CD4-positive, alpha-beta memory T cell (primary cell): ENCODE data around the gene MCAT. TPM values are rescaled to one million over a fixed set of nuclear protein-coding genes. Genes with fewer than 3 reads are reported as not detected.

Experiments used
- CTCF ChIA-PET: fragments of 350-600 bp; sonication (Branson Sonifier 250); formaldehyde crosslinking; loops from one replicate; lab custom pipeline; 2021; ENCODE audit warnings: inconsistent platforms; ENCODE audit not compliant: partially characterized antibody; lab: Charles Lee
- POLR2A ChIA-PET: fragments of 350-600 bp; sonication (Branson Sonifier 250); formaldehyde crosslinking; loops from one replicate; lab custom pipeline; 2021; ENCODE audit not compliant: partially characterized antibody; lab: Charles Lee
- DNase-seq, 5 donors: peaks; one replicate each; pipeline versions ENCODE4 v3.0.0 to v3.0.0-alpha.2; 2020 to 2022; ENCODE audit warnings: mixed read lengths in 1 of 5
- H3K27ac ChIP-seq: one replicate; pipeline ENCODE4 v1.7.0; 2013; ENCODE audit warnings: low read depth, low read length
- H3K27me3 ChIP-seq: 2 replicates; pipeline ENCODE4 v1.7.0; 2013; ENCODE audit warnings: mild to moderate bottlenecking, low read length, moderate library complexity; ENCODE audit not compliant: insufficient read depth
- H3K36me3 ChIP-seq: 2 replicates; pipeline ENCODE4 v1.7.0; 2013; ENCODE audit warnings: mild to moderate bottlenecking, low read length, moderate library complexity; ENCODE audit not compliant: insufficient read depth
- H3K4me1 ChIP-seq: 2 replicates; pipeline ENCODE4 v1.7.0; 2013; ENCODE audit warnings: mild to moderate bottlenecking, low read length, moderate library complexity; ENCODE audit not compliant: insufficient read depth
- H3K4me3 ChIP-seq, 2 donors: one replicate each; pipeline ENCODE4 v1.7.0; 2013; ENCODE audit warnings: low read length in 2 of 2, mild to moderate bottlenecking in 1 of 2
- H3K9me3 ChIP-seq, 2 donors: one replicate each; pipeline ENCODE4 v1.7.0; 2013; ENCODE audit warnings: low read length in 2 of 2, control low read depth in 1 of 2; ENCODE audit not compliant: control insufficient read depth in 1 of 2
- H3K27ac Mint-ChIP-seq, 7 donors: one replicate each; pipeline ENCODE4 v1.8.0; 2020 to 2021; ENCODE audit warnings: mixed read lengths in 7 of 7, mild to moderate bottlenecking in 6 of 7, inconsistent platforms in 3 of 7, moderate library complexity in 3 of 7
- H3K27me3 Mint-ChIP-seq, 2 donors: one replicate each; pipeline ENCODE4 v1.8.0; 2020 to 2021; ENCODE audit warnings: mixed read lengths in 2 of 2
- H3K36me3 Mint-ChIP-seq, 2 donors: one replicate each; pipeline ENCODE4 v1.8.0; 2020 to 2021; ENCODE audit warnings: mixed read lengths in 2 of 2, inconsistent platforms in 1 of 2, mild to moderate bottlenecking in 1 of 2
- H3K4me1 Mint-ChIP-seq, 4 donors: one replicate each; pipeline ENCODE4 v1.8.0; 2020 to 2021; ENCODE audit warnings: mixed read lengths in 4 of 4, mild to moderate bottlenecking in 1 of 4
- H3K4me3 Mint-ChIP-seq, 8 donors: one replicate each; pipeline ENCODE4 v1.8.0; 2020 to 2021; ENCODE audit warnings: mixed read lengths in 8 of 8, mild to moderate bottlenecking in 7 of 8, moderate library complexity in 6 of 8, inconsistent platforms in 3 of 8
- H3K9me3 Mint-ChIP-seq, 8 donors: one replicate each; pipeline ENCODE4 v1.8.0; 2020 to 2021; ENCODE audit warnings: mixed read lengths in 8 of 8, mild to moderate bottlenecking in 5 of 8, inconsistent platforms in 3 of 8, moderate library complexity in 1 of 8
- intact Hi-C: fragments of 100-400 bp; cut with micrococcal nuclease; formaldehyde crosslinking; loops from one replicate; pipeline ENCODE4 v1.15.1; 2023
- polyA plus RNA-seq, 2 donors: library from polyadenylated mRNA; unstranded; fragments of 300-500 nt; fragmentation: Illumina TruSeq; gene quantifications; one replicate each; pipeline ENCODE4 v1.2.3, GENCODE V29; 2021
- total RNA-seq, 2 experiments: library from RNA; stranded (reverse); gene quantifications; one replicate each; pipeline ENCODE4 v1.2.3, GENCODE V29; 2021

MCAT gene
- total and polyA plus RNA-seq, 4 experiments from 2014 or later: 5.7 to 13.1 (median 8.4) TPM

- Mint-ChIP-seq H3K27ac (peak overlapping the region; percentile 77 to 92 (median 83)), H3K27me3 (no peaks in the 10 kb centered on the region), H3K9me3 (peaks cover 0 to 3% (median 0%) of the 10 kb centered on the region in 8 donors), H3K36me3 (peaks cover 0 to 6% of the 10 kb centered on the region in 2 donors), H3K4me1 (peaks cover 5 to 29% (median 15%) of the 10 kb centered on the region in 4 donors), H3K4me3 (peak overlapping the region; percentile 84 to 91 (median 86))
- H3K4me3 ChIP-seq: peak overlapping the region; percentile 61 to 88
- H3K4me1 ChIP-seq: peaks cover 18% of the 10 kb centered on the region
- H3K9me3 ChIP-seq: no peaks in the 10 kb centered on the region
- intact Hi-C loops: loop anchor here (2.0 to 5.0 kb wide), 2 partner anchors 34 to 40 kb away; partner anchors contain the start of genes BIK and TTLL12
- ChIA-PET CTCF (interaction anchor here (1.4 kb wide), 1 partner anchor 35 kb away, joined by 5 read pairs; no protein-coding TSS in a partner anchor), POLR2A (interaction anchor here (1.0 to 2.6 kb wide), 4 partner anchors 9 to 35 kb away, joined by 3 to 28 read pairs (median 8); partner anchors contain the start of genes MCAT and TTLL12)
- no peaks in the 10 kb centered on the region for H3K27me3 ChIP-seq
- no peaks in the 10 kb centered on the region for H3K36me3 ChIP-seq
- DNase-seq: peak; percentile 59 to 77 (median 62)
- peak overlapping the region; percentile 68 for H3K27ac ChIP-seq
Measured at GRCh38 chr22:43152357-43153071, 9.3 kb upstream of the MCAT start.

GRCh38 chr22:43152003-43152356 is 8.8 kb upstream of the MCAT start:
- Histone ChIP-seq H3K27ac (peak overlapping the region; percentile 68), H3K36me3 (no peaks in the 10 kb centered on the region), H3K9me3 (no peaks in the 10 kb centered on the region), H3K4me3 (peak overlapping the region; percentile 61 to 88), H3K4me1 (peaks cover 18% of the 10 kb centered on the region), H3K27me3 (no peaks in the 10 kb centered on the region)
- Mint-ChIP-seq H3K27me3 (no peaks in the 10 kb centered on the region), H3K36me3 (peaks cover 0 to 6% of the 10 kb centered on the region in 2 donors), H3K27ac (peak overlapping the region; percentile 77 to 92 (median 83)), H3K4me3 (peak overlapping the region; percentile 83 to 91 (median 86)), H3K9me3 (peaks cover 0 to 3% (median 0%) of the 10 kb centered on the region in 8 donors), H3K4me1 (peaks cover 7 to 29% (median 15%) of the 10 kb centered on the region in 4 donors)
- ChIA-PET CTCF (interaction anchor here (1.4 kb wide), 1 partner anchor 36 kb away, joined by 5 read pairs; no protein-coding TSS in a partner anchor), POLR2A (interaction anchor here (1.0 to 2.6 kb wide), 4 partner anchors 9 to 35 kb away, joined by 3 to 28 read pairs (median 8); partner anchors contain the start of genes MCAT and TTLL12)
- no peak for DNase-seq
- intact Hi-C loops: loop anchor here (2.0 to 5.0 kb wide), 2 partner anchors 35 to 40 kb away; partner anchors contain the start of genes BIK and TTLL12

GRCh38 chr22:43151251-43152002 is 8.2 kb upstream of the MCAT start, which contains the start of gene TSPO:
TSPO (plus strand) TSS chr22:43151559; CDS start chr22:43159239, 7,680 bp downstream.
- DNase-seq: peak; percentile 41 to 53 (median 45)
- Mint-ChIP-seq H3K4me1 (peaks cover 7 to 25% (median 15%) of the 10 kb centered on the region in 4 donors), H3K9me3 (peaks cover 0 to 3% (median 0%) of the 10 kb centered on the region in 8 donors), H3K36me3 (peaks cover 0 to 3% of the 10 kb centered on the region in 2 donors), H3K27me3 (no peaks in the 10 kb centered on the region), H3K27ac (peak within 1 kb of the TSS; percentile 83 to 95 (median 92)), H3K4me3 (peak within 1 kb of the TSS; percentile 87 to 97 (median 90))
- Histone ChIP-seq H3K27ac (peak within 1 kb of the TSS; percentile 68), H3K4me1 (peaks cover 18% of the 10 kb centered on the region), H3K9me3 (no peaks in the 10 kb centered on the region), H3K27me3 (no peaks in the 10 kb centered on the region), H3K4me3 (peak within 1 kb of the TSS; percentile 61 to 88), H3K36me3 (no peaks in the 10 kb centered on the region)
- intact Hi-C loops: loop anchor here (2.0 to 5.0 kb wide), 2 partner anchors 35 to 39 kb away; partner anchors contain the start of genes BIK and TTLL12
- ChIA-PET POLR2A (interaction anchor here (1.9 to 2.6 kb wide), 2 partner anchors 8 to 36 kb away, joined by 11 to 28 read pairs; partner anchors contain the start of genes MCAT and TTLL12), CTCF (interaction anchor here (1.4 kb wide), 1 partner anchor 36 kb away, joined by 5 read pairs; no protein-coding TSS in a partner anchor)

- ChIA-PET POLR2A (interaction anchor here (2.6 kb wide), 1 partner anchor 36 kb away, joined by 28 read pairs; the partner anchor contains the start of gene TTLL12), CTCF (interaction anchor here (1.4 kb wide), 1 partner anchor 37 kb away, joined by 5 read pairs; no protein-coding TSS in a partner anchor)
- Mint-ChIP-seq H3K27ac (peak overlapping the region; percentile 77 to 95 (median 92)), H3K4me1 (peaks cover 7 to 21% (median 14%) of the 10 kb centered on the region in 4 donors), H3K36me3 (peaks cover 0 to 3% of the 10 kb centered on the region in 2 donors), H3K9me3 (peaks cover 0 to 5% (median 0%) of the 10 kb centered on the region in 8 donors), H3K27me3 (no peaks in the 10 kb centered on the region), H3K4me3 (peak overlapping the region; percentile 87 to 97 (median 90))
- H3K4me3 ChIP-seq: peak overlapping the region; percentile 13 to 29
- H3K9me3 ChIP-seq: no peaks in the 10 kb centered on the region
- no peaks in the 10 kb centered on the region for H3K36me3 ChIP-seq
- intact Hi-C loops: loop anchor here (5.0 kb wide), 1 partner anchor 38 kb away; the partner anchor contains the start of gene BIK
- peak overlapping the region; percentile 68 for H3K27ac ChIP-seq
- peaks cover 18% of the 10 kb centered on the region for H3K4me1 ChIP-seq
- no peaks in the 10 kb centered on the region for H3K27me3 ChIP-seq
- no peak for DNase-seq
Measured at GRCh38 chr22:43150731-43151206, 7.6 kb upstream of the MCAT start.

- peaks cover 0 to 5% (median 0%) of the 10 kb centered on the region in 8 donors for H3K9me3 Mint-ChIP-seq
- ChIA-PET CTCF (no interaction called here), POLR2A (interaction anchor here (1.2 kb wide), 1 partner anchor 39 kb away, joined by 3 read pairs; no protein-coding TSS in a partner anchor)
- H3K36me3 ChIP-seq: no peaks in the 10 kb centered on the region
- H3K27me3 ChIP-seq: no peaks in the 10 kb centered on the region
- H3K4me1 ChIP-seq: peaks cover 22% of the 10 kb centered on the region
- peaks cover 0 to 3% of the 10 kb centered on the region in 2 donors for H3K36me3 Mint-ChIP-seq
- H3K4me3 ChIP-seq: no peak overlapping the region
- H3K4me3 Mint-ChIP-seq: peak overlapping the region in 2 of 8 donors; percentile 25 to 42
- H3K27me3 Mint-ChIP-seq: no peaks in the 10 kb centered on the region
- H3K9me3 ChIP-seq: no peaks in the 10 kb centered on the region
- H3K4me1 Mint-ChIP-seq: peaks cover 7 to 27% (median 15%) of the 10 kb centered on the region in 4 donors
- H3K27ac Mint-ChIP-seq: no peak overlapping the region
- intact Hi-C loops: no loop called here
- no peak overlapping the region for H3K27ac ChIP-seq
- DNase-seq: no peak
Measured at GRCh38 chr22:43148581-43148980, 5.4 kb upstream of the MCAT start.

- Histone ChIP-seq H3K36me3 (no peaks in the 10 kb centered on the region), H3K4me3 (no peak overlapping the region), H3K27ac (no peak overlapping the region), H3K27me3 (no peaks in the 10 kb centered on the region), H3K4me1 (peaks cover 22% of the 10 kb centered on the region), H3K9me3 (no peaks in the 10 kb centered on the region)
- ChIA-PET CTCF (no interaction called here), POLR2A (no interaction called here)
- H3K9me3 Mint-ChIP-seq: peaks cover 0 to 3% (median 0%) of the 10 kb centered on the region in 8 donors
- H3K4me3 Mint-ChIP-seq: peak overlapping the region in 2 of 8 donors; percentile 31 to 35
- intact Hi-C loops: no loop called here
- H3K27ac Mint-ChIP-seq: peak overlapping the region in 1 of 7 donors; percentile 81
- peaks cover 0 to 2% of the 10 kb centered on the region in 2 donors for H3K36me3 Mint-ChIP-seq
- DNase-seq: no peak
- peaks cover 5 to 27% (median 15%) of the 10 kb centered on the region in 4 donors for H3K4me1 Mint-ChIP-seq
- no peaks in the 10 kb centered on the region for H3K27me3 Mint-ChIP-seq
Measured at GRCh38 chr22:43147821-43148220, 4.6 kb upstream of the MCAT start.
